Prostate gland (tissue), 2 donors: ENCODE data around the gene SND1. TPM values are rescaled to one million over a fixed set of nuclear protein-coding genes. Genes with fewer than 3 reads are reported as not detected.

Experiments
- DNase-seq: peaks from one replicate; pipeline ENCODE4 v3.0.0-alpha.2; 2019; ENCODE audit warnings: low spot score
- H3K27ac ChIP-seq, 2 donors: fragments of 200-600 bp; sonication (generic); 2 replicates each; pipeline ENCODE4 v1.5.1; 2017 to 2019
- H3K27me3 ChIP-seq: fragments of 200-600 bp; sonication (generic); replicated peaks from 2 replicates; pipeline ENCODE4 v1.5.1; 2019; ENCODE audit not compliant: insufficient read depth
- H3K36me3 ChIP-seq, 2 donors: fragments of 200-600 bp; sonication (generic); 1 replicate in 1 of 2; 2 replicates in 1 of 2; pipeline versions ENCODE4 v1.5.1 to v1.8.1; 2017 to 2019
- H3K4me1 ChIP-seq: fragments of 200-600 bp; sonication (generic); replicated peaks from 2 replicates; pipeline ENCODE4 v1.5.1; 2019
- H3K4me3 ChIP-seq, 2 donors: fragments of 200-600 bp; sonication (generic); 2 replicates each; pipeline ENCODE4 v1.5.1; 2017 to 2019
- H3K9me3 ChIP-seq: fragments of 200-600 bp; sonication (generic); 2 replicates; pipeline ENCODE4 v1.5.1; 2017
- POLR2A ChIP-seq: fragments of 450-650 bp; IDR thresholded peaks from one replicate; pipeline ENCODE4 v1.6.1; 2016; ENCODE audit warnings: antibody characterized with exemption, mild to moderate bottlenecking
- POLR2AphosphoS5 ChIP-seq: sonication (generic); formaldehyde crosslinking; IDR thresholded peaks from one replicate; pipeline ENCODE4 v1.6.1; 2017; ENCODE audit warnings: antibody characterized with exemption
- WGBS: methylation state at CpG from one replicate; pipeline ENCODE4 v1.1.5; 2018; 5-methylcytosine and 5-hydroxymethylcytosine counted together
- intact Hi-C: fragments of 100-400 bp; cut with DNase I; formaldehyde crosslinking; loops from one replicate; pipeline ENCODE4 v1.14.2; 2022
- total RNA-seq, 2 donors: library from RNA; depleted of rRNA; stranded (reverse); fragments of >200 nt; gene quantifications; one replicate each; pipeline ENCODE4 v1.1.0, GENCODE V29; 2016
- TF ChIP-seq, protein P1 (sequence below), 4 experiments: fragments of 200-600 bp in 2 of 4; fragments of 450-650 bp in 2 of 4; sonication (generic) in 2 of 4; IDR thresholded peaks; 1 replicate in 3 of 4; 2 replicates in 1 of 4; pipeline ENCODE4 v1.5.1; 2016 to 2019; ENCODE audit warnings: antibody characterized with exemption in 4 of 4, mild to moderate bottlenecking in 2 of 4, moderate library complexity in 2 of 4

Gene SND1
- 100 to 1,000 TPM; 175 to 190 TPM for total RNA-seq

DNA sequence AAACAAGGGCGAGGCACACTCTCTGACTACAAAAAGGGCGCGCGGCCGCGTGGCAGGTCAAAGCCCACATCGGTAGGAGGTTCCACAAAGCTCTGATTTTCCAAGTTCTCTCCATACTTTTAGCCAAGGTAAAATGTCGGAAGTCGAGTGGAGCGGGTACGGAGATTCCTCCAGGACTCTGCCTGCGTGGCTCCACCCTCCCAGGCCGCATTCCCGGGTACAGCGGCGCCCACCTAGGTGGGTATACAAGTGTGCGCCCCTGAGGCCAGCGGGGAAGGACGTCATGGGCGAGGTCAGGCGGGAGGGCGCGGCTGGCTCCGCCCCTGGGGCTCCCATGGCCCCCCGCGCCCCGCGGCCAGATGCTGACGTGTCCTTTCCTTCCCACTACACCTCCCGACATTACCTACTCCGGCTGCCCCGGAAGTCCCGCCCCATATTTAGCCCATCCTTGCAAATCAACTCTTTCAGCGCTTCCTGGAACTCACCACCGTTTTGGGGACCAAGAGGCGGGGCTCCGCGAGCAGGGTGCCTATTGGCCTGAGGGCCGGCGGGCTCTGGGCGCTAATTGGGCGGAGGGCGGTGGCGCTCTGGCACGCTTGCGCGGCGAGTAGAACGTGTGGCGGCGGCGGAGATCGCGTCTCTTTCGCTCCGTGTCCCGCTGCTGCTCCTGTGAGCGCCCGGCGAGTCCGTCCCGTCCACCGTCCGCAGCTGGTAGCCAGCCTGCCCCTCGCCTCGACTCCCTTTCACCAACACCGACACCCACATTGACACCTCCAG lies at the start of gene SND1:
SND1 (plus strand) TSS at position 639 of the 777 bp plus-strand sequence. CDS start 180 bp downstream, outside the sequence.
- TF ChIP-seq, protein P1, sequence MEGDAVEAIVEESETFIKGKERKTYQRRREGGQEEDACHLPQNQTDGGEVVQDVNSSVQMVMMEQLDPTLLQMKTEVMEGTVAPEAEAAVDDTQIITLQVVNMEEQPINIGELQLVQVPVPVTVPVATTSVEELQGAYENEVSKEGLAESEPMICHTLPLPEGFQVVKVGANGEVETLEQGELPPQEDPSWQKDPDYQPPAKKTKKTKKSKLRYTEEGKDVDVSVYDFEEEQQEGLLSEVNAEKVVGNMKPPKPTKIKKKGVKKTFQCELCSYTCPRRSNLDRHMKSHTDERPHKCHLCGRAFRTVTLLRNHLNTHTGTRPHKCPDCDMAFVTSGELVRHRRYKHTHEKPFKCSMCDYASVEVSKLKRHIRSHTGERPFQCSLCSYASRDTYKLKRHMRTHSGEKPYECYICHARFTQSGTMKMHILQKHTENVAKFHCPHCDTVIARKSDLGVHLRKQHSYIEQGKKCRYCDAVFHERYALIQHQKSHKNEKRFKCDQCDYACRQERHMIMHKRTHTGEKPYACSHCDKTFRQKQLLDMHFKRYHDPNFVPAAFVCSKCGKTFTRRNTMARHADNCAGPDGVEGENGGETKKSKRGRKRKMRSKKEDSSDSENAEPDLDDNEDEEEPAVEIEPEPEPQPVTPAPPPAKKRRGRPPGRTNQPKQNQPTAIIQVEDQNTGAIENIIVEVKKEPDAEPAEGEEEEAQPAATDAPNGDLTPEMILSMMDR (IDR thresholded peaks at IDR 0.05) = no peak
- peak; percentile 97 for TF ChIP-seq POLR2AphosphoS5
- TF ChIP-seq POLR2A = peak; percentile 79
- H3K27ac ChIP-seq = peak within 1 kb of the TSS; percentile 86 to 89
- no peaks in the 10 kb centered on the region for H3K4me1 ChIP-seq
- H3K27me3 ChIP-seq = no peaks in the 10 kb centered on the region
- intact Hi-C loops = loop anchor here (2.0 kb wide), 1 partner anchor 63 kb away; the partner anchor contains the start of gene ARF5
- no peaks in the 10 kb centered on the region for H3K36me3 ChIP-seq
- H3K4me3 ChIP-seq = peak within 1 kb of the TSS; percentile 87 to 96
- DNase-seq = peak; percentile 99
- under 1% methylated on average over 62 of the region's 67 CpGs for WGBS
- H3K9me3 ChIP-seq = no peaks in the 10 kb centered on the region

DNA sequence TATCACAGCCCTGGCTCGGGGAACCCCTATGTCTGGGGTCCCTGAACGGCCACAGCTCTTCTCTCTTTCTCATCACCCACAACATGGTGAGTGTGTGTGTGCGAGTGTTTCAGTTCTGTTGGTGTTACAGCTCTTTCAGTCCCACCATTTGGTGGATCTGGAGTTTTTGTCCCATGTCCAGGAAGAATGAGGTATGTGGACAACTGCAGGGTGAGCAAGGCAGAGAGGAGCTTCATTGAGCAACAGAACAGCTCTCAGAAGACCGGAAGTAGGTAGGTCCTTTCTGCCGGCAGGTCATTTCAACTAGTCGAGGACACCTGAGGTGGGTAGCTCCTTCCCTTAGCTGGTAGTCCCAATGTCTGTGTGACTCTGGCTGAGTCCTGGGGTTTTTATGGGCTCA lies 43.5 kb upstream of the SND1 start:
- no peak overlapping the region for H3K27ac ChIP-seq
- H3K27me3 ChIP-seq = no peaks in the 10 kb centered on the region
- H3K4me1 ChIP-seq = no peaks in the 10 kb centered on the region
- intact Hi-C loops = no loop called here
- DNase-seq = no peak
- no peaks in the 10 kb centered on the region for H3K36me3 ChIP-seq
- H3K9me3 ChIP-seq = no peaks in the 10 kb centered on the region
- WGBS = 92% methylated on average over 6 of the region's 6 CpGs
- H3K4me3 ChIP-seq = no peak overlapping the region
- TF ChIP-seq POLR2AphosphoS5 (no peak), POLR2A (no peak)
- TF ChIP-seq, protein P1 (IDR thresholded peaks at IDR 0.05) = no peak

DNA sequence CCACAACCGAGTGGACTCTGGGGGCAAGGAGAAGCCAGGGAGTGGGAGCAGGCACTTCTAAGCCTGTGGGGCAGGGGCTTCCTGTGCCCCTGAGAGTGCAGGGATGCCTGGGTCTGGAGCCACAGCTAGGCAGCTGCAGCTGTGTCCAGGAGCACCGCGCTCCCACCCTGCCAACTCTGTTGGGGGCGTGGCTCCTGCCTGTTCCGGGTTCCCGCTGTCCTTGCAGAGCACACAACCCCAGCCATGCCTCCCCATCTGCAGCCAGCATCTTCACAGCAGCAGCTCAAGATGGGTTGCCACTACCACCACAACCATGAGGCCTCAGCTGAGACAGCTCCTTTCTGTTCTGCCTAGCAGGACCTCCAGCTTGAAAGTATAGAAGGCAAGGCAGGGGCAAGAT lies 42.7 kb upstream of the SND1 start:
- no peak for DNase-seq
- intact Hi-C loops = no loop called here
- H3K4me1 ChIP-seq = no peaks in the 10 kb centered on the region
- H3K4me3 ChIP-seq = no peak overlapping the region
- H3K36me3 ChIP-seq = no peaks in the 10 kb centered on the region
- WGBS = 92% methylated on average over 4 of the region's 6 CpGs
- H3K9me3 ChIP-seq = no peaks in the 10 kb centered on the region
- TF ChIP-seq, protein P1 (IDR thresholded peaks at IDR 0.05) = no peak
- TF ChIP-seq POLR2AphosphoS5 (no peak), POLR2A (no peak)
- no peaks in the 10 kb centered on the region for H3K27me3 ChIP-seq
- H3K27ac ChIP-seq = no peak overlapping the region

DNA sequence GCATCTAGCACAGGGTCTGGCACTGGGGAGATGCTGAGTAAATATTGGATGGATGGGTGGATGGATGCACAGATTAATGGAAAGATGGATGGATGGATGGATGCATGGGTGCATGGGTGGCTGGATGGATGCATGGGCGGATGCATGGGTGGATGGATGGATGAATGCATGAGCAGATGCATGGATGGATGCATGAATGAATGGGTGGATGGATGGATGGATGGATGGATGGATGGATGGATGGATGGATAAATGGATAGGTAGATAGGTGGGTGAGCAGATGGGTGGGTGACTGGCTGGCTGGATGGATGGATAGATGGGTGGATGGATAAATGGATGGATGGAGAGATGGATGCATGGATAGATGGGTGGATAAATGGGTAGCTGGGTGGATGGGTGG lies 39.7 kb upstream of the SND1 start:
- Histone ChIP-seq H3K36me3 (no peaks in the 10 kb centered on the region), H3K4me1 (no peaks in the 10 kb centered on the region), H3K27ac (no peak overlapping the region), H3K27me3 (no peaks in the 10 kb centered on the region), H3K9me3 (no peaks in the 10 kb centered on the region), H3K4me3 (no peak overlapping the region)
- WGBS = 85% methylated on average over 1 of the region's 1 CpG
- intact Hi-C loops = no loop called here
- DNase-seq = no peak
- TF ChIP-seq, protein P1 (IDR thresholded peaks at IDR 0.05) = no peak
- no peak for TF ChIP-seq POLR2A
- no peak for TF ChIP-seq POLR2AphosphoS5

DNA sequence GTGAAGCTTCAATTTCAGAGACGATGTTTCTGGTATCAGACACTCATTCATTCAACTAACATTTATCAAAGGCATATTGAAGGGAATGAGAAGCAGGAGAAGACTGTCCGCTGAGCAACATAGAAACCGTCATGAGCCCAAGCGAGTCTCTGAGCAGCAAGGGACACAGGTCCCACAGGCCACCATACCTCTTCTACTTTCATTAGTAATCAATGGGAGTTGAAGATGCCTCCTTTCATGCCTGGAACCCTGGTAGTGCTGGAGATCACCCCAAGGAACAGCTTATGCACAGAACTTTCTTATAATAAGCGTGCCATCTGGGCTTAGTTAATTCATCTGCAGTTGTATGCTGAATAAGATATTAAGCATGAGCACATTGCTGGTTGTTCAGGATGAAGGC lies 35.3 kb upstream of the SND1 start:
- TF ChIP-seq POLR2AphosphoS5 = no peak
- no peak for TF ChIP-seq POLR2A
- TF ChIP-seq, protein P1 (IDR thresholded peaks at IDR 0.05) = no peak
- peaks cover 9% of the 10 kb centered on the region for H3K27me3 ChIP-seq
- no peaks in the 10 kb centered on the region for H3K4me1 ChIP-seq
- 90% methylated on average over 5 of the region's 5 CpGs for WGBS
- DNase-seq = no peak
- no peaks in the 10 kb centered on the region for H3K9me3 ChIP-seq
- H3K4me3 ChIP-seq = no peak overlapping the region
- no peak overlapping the region for H3K27ac ChIP-seq
- intact Hi-C loops = no loop called here
- H3K36me3 ChIP-seq = no peaks in the 10 kb centered on the region
